H1 (cell line): ENCODE data around the gene CFAP97D2. TPM values are rescaled to one million over a fixed set of nuclear protein-coding genes. Genes with fewer than 3 reads are reported as not detected.
A peak's percentile ranks its signal among the peaks of the same experiment; 100 is the strongest.

Experiments
- CTCF ChIA-PET: fragments of 300-600 bp; sonication (Branson Sonifier 250); formaldehyde crosslinking; loops from one replicate; lab custom pipeline; 2021; ENCODE audit not compliant: partially characterized antibody; lab: Charles Lee
- POLR2A ChIA-PET: fragments of 300-600 bp; sonication (Branson Sonifier 250); formaldehyde crosslinking; loops from one replicate; lab custom pipeline; 2021; ENCODE audit warnings: inconsistent platforms; ENCODE audit not compliant: partially characterized antibody; lab: Charles Lee
- DNase-seq, 2 experiments: peaks; one replicate each; pipeline versions ENCODE4 v3.0.0 to v3.0.0-alpha.2; 2010 to 2022; ENCODE audit warnings: low spot score in 2 of 2, low read depth in 1 of 2, mixed read lengths in 1 of 2
- FAIRE-seq: peaks from 2 replicates; lab custom pipeline; 2011; peaks lifted over from hg19 to GRCh38; lab: Jason Lieb, UNC
- H2AFZ ChIP-seq: 2 replicates; pipeline ENCODE4 v1.8.1; 2012; ENCODE audit warnings: low read length, inconsistent platforms
- H2AK5ac ChIP-seq: 2 replicates; pipeline ENCODE4 v1.6.1; 2013; ENCODE audit warnings: low read depth, low read length
- H2BK120ac ChIP-seq: replicated peaks from 2 replicates; pipeline ENCODE3; 2013; ENCODE audit warnings: low read depth, low read length, inconsistent platforms
- H2BK12ac ChIP-seq: 2 replicates; pipeline ENCODE4 v1.6.1; 2013; ENCODE audit warnings: low read depth, low read length
- H2BK15ac ChIP-seq: 2 replicates; pipeline ENCODE4 v1.6.1; 2013; ENCODE audit warnings: low read length
- H2BK20ac ChIP-seq: 2 replicates; pipeline ENCODE4 v1.6.1; 2013; ENCODE audit warnings: low read length
- H2BK5ac ChIP-seq: 2 replicates; pipeline ENCODE4 v1.6.1; 2013; ENCODE audit warnings: low read depth, low read length
- H3K14ac ChIP-seq: 2 replicates; pipeline ENCODE4 v1.6.1; 2013; ENCODE audit warnings: inconsistent platforms; ENCODE audit not compliant: insufficient read length
- H3K18ac ChIP-seq: 2 replicates; pipeline ENCODE4 v1.6.1; 2013; ENCODE audit warnings: low read length; ENCODE audit errors: extremely low read depth
- H3K23ac ChIP-seq: 2 replicates; pipeline ENCODE4 v1.6.1; 2013; ENCODE audit warnings: inconsistent platforms; ENCODE audit not compliant: insufficient read length
- H3K23me2 ChIP-seq: 2 replicates; pipeline ENCODE4 v1.6.1; 2013; ENCODE audit warnings: low read depth, low read length
- H3K27ac ChIP-seq: 2 replicates; pipeline ENCODE4 v1.6.1; 2011; ENCODE audit warnings: low read depth, low read length, inconsistent platforms
- H3K27me3 ChIP-seq, 4 experiments: replicated peaks in 1 of 4; 1 replicate in 1 of 4; 2 replicates in 3 of 4; pipeline versions ENCODE4 v1.6.1 to v1.8.1; 2011 to 2013; ENCODE audit warnings: low read length in 3 of 4, mild to moderate bottlenecking in 3 of 4, inconsistent platforms in 2 of 4, mixed read lengths in 2 of 4, moderate library complexity in 1 of 4; ENCODE audit not compliant: control insufficient read depth in 3 of 4, insufficient read depth in 3 of 4; ENCODE audit errors: extremely low read depth in 1 of 4
- H3K36me3 ChIP-seq, 4 experiments: 2 replicates each; pipeline versions ENCODE4 v1.6.1 to v1.8.1; 2011 to 2013; ENCODE audit warnings: mild to moderate bottlenecking in 4 of 4, low read length in 3 of 4, moderate library complexity in 2 of 4, control low read depth in 1 of 4, inconsistent platforms in 1 of 4; ENCODE audit not compliant: insufficient read depth in 4 of 4, control insufficient read depth in 2 of 4
- H3K4ac ChIP-seq: replicated peaks from 2 replicates; pipeline ENCODE3; 2013; ENCODE audit warnings: low read length, low read depth, mixed read lengths, inconsistent platforms; ENCODE audit not compliant: insufficient read length
- H3K4me1 ChIP-seq, 4 experiments: replicated peaks in 1 of 4; 1 replicate in 1 of 4; 2 replicates in 3 of 4; pipeline versions ENCODE4 v1.6.1 to v1.8.1; 2011 to 2013; ENCODE audit warnings: low read length in 3 of 4, inconsistent platforms in 2 of 4, mixed read lengths in 1 of 4; ENCODE audit not compliant: insufficient read depth in 4 of 4, control insufficient read depth in 3 of 4
- H3K4me2 ChIP-seq, 2 experiments: 2 replicates each; pipeline versions ENCODE4 v1.6.1 to v1.8.1; 2011 to 2013; ENCODE audit warnings: low read depth in 2 of 2, low read length in 2 of 2, control low read depth in 1 of 2, inconsistent platforms in 1 of 2, mild to moderate bottlenecking in 1 of 2; ENCODE audit not compliant: insufficient read depth in 1 of 2
- H3K4me3 ChIP-seq, 4 experiments: fragments of 200-600, 300-600 bp in 1 of 4; sonication (generic), shearing (Covaris generic), sonication (Bioruptor Twin) in 1 of 4; 2 replicates each; pipeline versions ENCODE4 v1.5.1 to v1.8.1; 2011 to 2016; ENCODE audit warnings: low read length in 4 of 4, low read depth in 3 of 4, control low read depth in 2 of 4, inconsistent platforms in 2 of 4, mild to moderate bottlenecking in 2 of 4, mixed read lengths in 1 of 4, moderate library complexity in 1 of 4; ENCODE audit not compliant: insufficient read depth in 2 of 4; ENCODE audit errors: extremely low read depth in 1 of 4
- H3K56ac ChIP-seq: replicated peaks from 2 replicates; pipeline ENCODE3; 2013; ENCODE audit warnings: low read depth, mild to moderate bottlenecking, mixed read lengths, low read length, inconsistent platforms; ENCODE audit not compliant: insufficient read length
- H3K79me1 ChIP-seq: 2 replicates; pipeline ENCODE4 v1.6.1; 2013; ENCODE audit warnings: low read depth, low read length, control low read depth
- H3K79me2 ChIP-seq, 2 experiments: 2 replicates each; pipeline versions ENCODE4 v1.6.1 to v1.8.1; 2012 to 2013; ENCODE audit warnings: low read length in 2 of 2, mild to moderate bottlenecking in 2 of 2, inconsistent platforms in 1 of 2; ENCODE audit not compliant: insufficient read depth in 2 of 2, control insufficient read depth in 1 of 2
- H3K9ac ChIP-seq, 4 experiments: replicated peaks in 1 of 4; 1 replicate in 1 of 4; 2 replicates in 3 of 4; pipeline versions ENCODE4 v1.6.1 to v1.8.1; 2011 to 2013; ENCODE audit warnings: low read depth in 3 of 4, low read length in 3 of 4, control low read depth in 2 of 4, mild to moderate bottlenecking in 2 of 4, moderate library complexity in 2 of 4, inconsistent platforms in 1 of 4; ENCODE audit errors: extremely low read depth in 1 of 4
- H3K9me3 ChIP-seq, 2 experiments: 2 replicates each; pipeline versions ENCODE4 v1.6.1 to v1.8.1; 2012 to 2013; ENCODE audit warnings: mild to moderate bottlenecking in 2 of 2, moderate library complexity in 2 of 2, control low read depth in 1 of 2, inconsistent platforms in 1 of 2, low read depth in 1 of 2, low read length in 1 of 2, mixed read lengths in 1 of 2; ENCODE audit not compliant: insufficient read depth in 2 of 2
- H4K20me1 ChIP-seq, 2 experiments: replicated peaks in 1 of 2; 2 replicates each; pipeline versions ENCODE3 to v1.8.1; 2011 to 2013; ENCODE audit warnings: inconsistent platforms in 2 of 2, low read length in 2 of 2, mild to moderate bottlenecking in 1 of 2; ENCODE audit not compliant: insufficient read depth in 2 of 2, control insufficient read depth in 1 of 2
- H4K5ac ChIP-seq: 2 replicates; pipeline ENCODE4 v1.6.1; 2013; ENCODE audit warnings: low read length, low read depth, mixed read lengths, inconsistent platforms; ENCODE audit not compliant: insufficient read length
- H4K8ac ChIP-seq: 2 replicates; pipeline ENCODE4 v1.8.0; 2013; ENCODE audit warnings: mild to moderate bottlenecking, moderate library complexity, low read length, inconsistent platforms; ENCODE audit not compliant: insufficient read depth; ENCODE audit errors: extremely low read depth
- H4K91ac ChIP-seq: replicated peaks from 2 replicates; pipeline ENCODE3; 2013; ENCODE audit warnings: low read length, mixed read lengths, inconsistent platforms; ENCODE audit not compliant: insufficient read length
- ASH2L ChIP-seq: fragments of 200-600, 300-600 bp; sonication (generic); IDR thresholded peaks from one replicate; pipeline ENCODE4 v1.7.1; 2017; ENCODE audit warnings: low read length
- BCL11A ChIP-seq, 2 experiments: IDR thresholded peaks; one replicate each; pipeline ENCODE4 v1.6.1; 2011; ENCODE audit warnings: low read depth in 2 of 2, low read length in 2 of 2, mild to moderate bottlenecking in 2 of 2
- EZH2 ChIP-seq: fragments of 200-600 bp; sonication (generic); IDR thresholded peaks from 2 replicates; pipeline ENCODE4 v1.7.1; 2012; ENCODE audit warnings: low read depth, mild to moderate bottlenecking, moderate library complexity, low read length, inconsistent platforms; ENCODE audit not compliant: severe bottlenecking
- GTF2F1 ChIP-seq: IDR thresholded peaks from 2 replicates; pipeline ENCODE4 v1.6.1; 2012; ENCODE audit warnings: low read depth, low read length, improper control_type of control experiment, borderline replicate concordance
- MAX ChIP-seq: IDR thresholded peaks from 2 replicates; pipeline ENCODE4 v1.6.1; 2012; ENCODE audit warnings: inconsistent platforms
- PHF8 ChIP-seq: fragments of 200-600 bp; sonication (generic); conservative IDR thresholded peaks from 2 replicates; pipeline ENCODE4 v1.7.1; 2012; ENCODE audit warnings: low read depth, mild to moderate bottlenecking, inconsistent platforms, low read length, moderate library complexity
- RBBP5 ChIP-seq: IDR thresholded peaks from 2 replicates; pipeline ENCODE4 v1.7.1; 2012; ENCODE audit warnings: low read depth, mild to moderate bottlenecking, inconsistent platforms, low read length, moderate library complexity, borderline replicate concordance
- SIN3A ChIP-seq, 2 experiments: IDR thresholded peaks in 1 of 2; conservative IDR thresholded peaks in 1 of 2; 2 replicates each; pipeline ENCODE4 v1.6.1; 2011 to 2012; ENCODE audit warnings: low read length in 2 of 2, improper control_type of control experiment in 1 of 2, low read depth in 1 of 2, mild to moderate bottlenecking in 1 of 2
- TAF1 ChIP-seq: IDR thresholded peaks from 2 replicates; pipeline ENCODE4 v1.6.1; 2011; ENCODE audit warnings: mild to moderate bottlenecking, low read depth, low read length
- WGBS, 2 experiments: shearing (Covaris generic) in 1 of 2; methylation state at CpG; one replicate each; pipeline versions ENCODE4 v1.1.6 to v1.1.7; 2013 to 2015; ENCODE audit warnings: low lambda C conversion rate in 2 of 2, mixed read lengths in 2 of 2, inconsistent platforms in 1 of 2, low coverage in 1 of 2, missing lambda C conversion rate in 1 of 2; ENCODE audit not compliant: insufficient replicate concordance in 2 of 2, insufficient coverage in 1 of 2, insufficient read length in 1 of 2; ENCODE audit errors: extremely low coverage in 1 of 2, missing lambda C conversion rate in 1 of 2; 5-methylcytosine and 5-hydroxymethylcytosine counted together
- polyA plus RNA-seq, 7 experiments: library from polyadenylated mRNA; depleted of rRNA in 3 of 7; stranded (reverse) in 5 of 7; unstranded in 2 of 7; fragments of >200 nt in 5 of 7; fragments of 200-250 nt in 2 of 7; gene quantifications; 1 replicate in 5 of 7; 2 replicates in 1 of 7; 4 replicates in 1 of 7; pipeline versions ENCODE4 v1.2.1 to v1.2.3, GENCODE V29; 2011 to 2013; ENCODE audit warnings: missing spikeins in 2 of 7, mixed read lengths in 2 of 7
- total RNA-seq: library from RNA; stranded (reverse); fragmentation: NEBNext Ultra II Directional; extraction: Animal tissue kit (Norgen Biotek cat#: 25700); gene quantifications from 2 replicates; pipeline ENCODE4 v1.2.1, GENCODE V29; 2021

The CFAP97D2 gene
- total and polyA plus RNA-seq, 2 of the 8 experiments (the other 6 are each of a cell fraction or from before 2014, with no cell fraction given): not detected

GRCh38 chr13:114132419-114133121, 46.5 kb upstream of the CFAP97D2 start, which contains the start of gene RASA3:
Gene RASA3 (minus strand): TSS chr13:114132623. CDS start chr13:114132489, 134 bp downstream.
- Histone ChIP-seq H4K8ac (peak within 1 kb of the TSS; percentile 51), H3K23ac (peak within 1 kb of the TSS; percentile 43), H4K20me1 (peaks cover 2 to 12% of the 10 kb centered on the region in 2 experiments), H3K79me1 (peaks cover 7% of the 10 kb centered on the region; the same call in 1 of the 2 replicates), H3K79me2 (peaks cover 0 to 29% of the 10 kb centered on the region in 2 experiments; a peak in 2 of 4 replicates), H2BK120ac (no peak within 1 kb of the TSS), H3K4me1 (peaks cover 12 to 31% (median 25%) of the 10 kb centered on the region in 4 experiments), H3K9me3 (no peaks in the 10 kb centered on the region), H2BK20ac (no peak within 1 kb of the TSS), H4K5ac (peak within 1 kb of the TSS; percentile 64), H2BK12ac (peak within 1 kb of the TSS; percentile 80; the same call in 1 of the 2 replicates), H3K4me3 (peak within 1 kb of the TSS; percentile 48 to 76 (median 71)), H4K91ac (peak within 1 kb of the TSS; percentile 73), H3K27ac (no peak within 1 kb of the TSS), H3K27me3 (peaks cover 0 to 13% (median 10%) of the 10 kb centered on the region in 4 experiments; a peak in 5 of 7 replicates), H2AK5ac (peak within 1 kb of the TSS; percentile 96), H3K36me3 (no peaks in the 10 kb centered on the region), H3K56ac (peak within 1 kb of the TSS; percentile 6), H3K9ac (peak within 1 kb of the TSS in 3 of 4 experiments; percentile 3 to 29 (median 27); a peak in 2 of 7 replicates), H2BK15ac (no peak within 1 kb of the TSS; the same call in 1 of the 2 replicates), H3K4ac (peak within 1 kb of the TSS; percentile 40), H3K4me2 (peak within 1 kb of the TSS; percentile 96 to 98), H3K18ac (peak within 1 kb of the TSS; percentile 90), H2BK5ac (peak within 1 kb of the TSS; percentile 83; the same call in 1 of the 2 replicates), H3K23me2 (peaks cover 20% of the 10 kb centered on the region), H3K14ac (no peak within 1 kb of the TSS), H2AFZ (no peak within 1 kb of the TSS; the same call in 1 of the 2 replicates)
- ChIA-PET POLR2A (interaction anchor here (0.6 kb wide), 1 partner anchor 14 kb away, joined by 4 read pairs; no protein-coding TSS in a partner anchor), CTCF (no interaction called here)
- TF ChIP-seq BCL11A (IDR thresholded peaks at IDR 0.05; ENCODE audit: low read depth in 2 of 2, low read length in 2 of 2) (no peak), GTF2F1 (no peak), MAX (peak; percentile 43; the same call in 1 of the 2 replicates), ASH2L (peak; percentile 13), SIN3A (conservative IDR thresholded peaks at IDR 0.05 in 1 of 2, IDR thresholded peaks at IDR 0.05 in 1 of 2; ENCODE audit: low read depth in 1 of 2, low read length in 2 of 2) (peak in 1 of 2 experiments; percentile 10; a peak in 1 of 4 replicates), EZH2 (no peak), RBBP5 (0 out of 2 replicates have a peak, but pooled peaks have one; percentile 58), PHF8 (peak; percentile 42; the same call in 1 of the 2 replicates), TAF1 (no peak)
- no peak for FAIRE-seq
- 1% methylated on average over 16 of the region's 81 CpGs; no CpG with 5 or more reads in 1 of the 2 experiments for WGBS, 2 experiments
- peak; percentile 58 to 88 for DNase-seq
